Measurements from ENCODE around the gene PDE4DIP.
"Not testable (repeated sequence)": the region's sequence is repeated elsewhere in the genome, so short reads cannot be mapped to it uniquely, and the experiment has no call there.

DNA sequence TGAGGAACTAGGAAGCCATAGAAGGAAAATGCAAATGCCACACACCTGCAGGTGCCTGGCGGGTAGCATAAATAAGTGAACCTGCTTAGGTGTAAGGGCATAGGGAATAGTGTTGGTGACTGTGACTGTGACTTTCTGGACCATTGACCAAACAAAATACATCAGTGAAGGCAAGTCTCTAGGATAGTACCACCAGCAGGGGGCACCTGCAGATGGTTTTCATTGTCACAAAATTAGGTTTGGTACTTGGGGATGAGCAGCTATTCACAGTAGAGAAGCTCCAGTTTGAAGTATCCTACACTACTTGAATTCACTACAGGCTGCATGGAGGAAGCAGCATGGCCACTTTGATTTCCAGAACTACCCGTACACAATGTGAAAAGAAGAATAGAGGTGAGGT lies 19.2 kb upstream of the PDE4DIP start:
- not testable (repeated sequence) for TF ChIP-seq EZH2phosphoT487, EZH2 (IDR thresholded peaks at IDR 0.05)
- TF ChIP-seq, protein P1, sequence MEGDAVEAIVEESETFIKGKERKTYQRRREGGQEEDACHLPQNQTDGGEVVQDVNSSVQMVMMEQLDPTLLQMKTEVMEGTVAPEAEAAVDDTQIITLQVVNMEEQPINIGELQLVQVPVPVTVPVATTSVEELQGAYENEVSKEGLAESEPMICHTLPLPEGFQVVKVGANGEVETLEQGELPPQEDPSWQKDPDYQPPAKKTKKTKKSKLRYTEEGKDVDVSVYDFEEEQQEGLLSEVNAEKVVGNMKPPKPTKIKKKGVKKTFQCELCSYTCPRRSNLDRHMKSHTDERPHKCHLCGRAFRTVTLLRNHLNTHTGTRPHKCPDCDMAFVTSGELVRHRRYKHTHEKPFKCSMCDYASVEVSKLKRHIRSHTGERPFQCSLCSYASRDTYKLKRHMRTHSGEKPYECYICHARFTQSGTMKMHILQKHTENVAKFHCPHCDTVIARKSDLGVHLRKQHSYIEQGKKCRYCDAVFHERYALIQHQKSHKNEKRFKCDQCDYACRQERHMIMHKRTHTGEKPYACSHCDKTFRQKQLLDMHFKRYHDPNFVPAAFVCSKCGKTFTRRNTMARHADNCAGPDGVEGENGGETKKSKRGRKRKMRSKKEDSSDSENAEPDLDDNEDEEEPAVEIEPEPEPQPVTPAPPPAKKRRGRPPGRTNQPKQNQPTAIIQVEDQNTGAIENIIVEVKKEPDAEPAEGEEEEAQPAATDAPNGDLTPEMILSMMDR (IDR thresholded peaks at IDR 0.05), result not testable (repeated sequence)
